Retinal pigment epithelial cell (primary cell): ENCODE data around the gene FRRS1.
A peak's percentile ranks its signal among the peaks of the same experiment; 100 is the strongest.

Experiments
- DNase-seq: peaks from one replicate; pipeline ENCODE4 v3.0.0-alpha.2; 2010; ENCODE audit warnings: low read depth
- H3K4me3 ChIP-seq: 2 replicates; pipeline ENCODE4 v1.5.1; 2011; ENCODE audit warnings: mild to moderate bottlenecking, low read length, control low read depth, moderate library complexity
- TF ChIP-seq, protein P1 (sequence below): conservative IDR thresholded peaks from 2 replicates; pipeline ENCODE4 v1.5.1; 2011; ENCODE audit warnings: low read depth, low read length, control low read depth, inconsistent platforms

The FRRS1 gene, protein sequence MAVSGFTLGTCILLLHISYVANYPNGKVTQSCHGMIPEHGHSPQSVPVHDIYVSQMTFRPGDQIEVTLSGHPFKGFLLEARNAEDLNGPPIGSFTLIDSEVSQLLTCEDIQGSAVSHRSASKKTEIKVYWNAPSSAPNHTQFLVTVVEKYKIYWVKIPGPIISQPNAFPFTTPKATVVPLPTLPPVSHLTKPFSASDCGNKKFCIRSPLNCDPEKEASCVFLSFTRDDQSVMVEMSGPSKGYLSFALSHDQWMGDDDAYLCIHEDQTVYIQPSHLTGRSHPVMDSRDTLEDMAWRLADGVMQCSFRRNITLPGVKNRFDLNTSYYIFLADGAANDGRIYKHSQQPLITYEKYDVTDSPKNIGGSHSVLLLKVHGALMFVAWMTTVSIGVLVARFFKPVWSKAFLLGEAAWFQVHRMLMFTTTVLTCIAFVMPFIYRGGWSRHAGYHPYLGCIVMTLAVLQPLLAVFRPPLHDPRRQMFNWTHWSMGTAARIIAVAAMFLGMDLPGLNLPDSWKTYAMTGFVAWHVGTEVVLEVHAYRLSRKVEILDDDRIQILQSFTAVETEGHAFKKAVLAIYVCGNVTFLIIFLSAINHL

DNA sequence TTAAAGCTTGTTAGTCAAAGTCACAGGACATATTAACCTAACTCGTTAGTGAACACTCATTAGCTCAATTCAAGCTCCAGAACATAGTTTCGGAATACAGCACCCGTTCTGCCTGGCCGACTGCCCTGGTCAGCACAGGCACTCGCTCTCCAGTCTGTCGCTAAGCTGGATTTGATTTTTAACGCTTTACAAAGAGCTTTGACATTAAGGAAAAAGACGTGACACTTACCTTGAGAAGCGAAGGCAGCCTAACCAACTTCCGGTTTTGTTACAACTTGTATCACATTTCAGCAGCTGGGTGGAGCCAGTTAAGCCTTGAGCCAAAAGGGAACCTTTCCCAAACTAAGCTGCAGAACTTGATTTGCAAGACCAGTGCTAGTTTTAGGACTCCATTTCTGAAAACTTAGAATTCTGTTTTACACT lies at the start of gene FRRS1:
TSS of gene FRRS1 (minus strand) at position 258 of the 423 bp plus-strand sequence. CDS start 17,867 bp downstream, outside the sequence.
- TF ChIP-seq, protein P1, sequence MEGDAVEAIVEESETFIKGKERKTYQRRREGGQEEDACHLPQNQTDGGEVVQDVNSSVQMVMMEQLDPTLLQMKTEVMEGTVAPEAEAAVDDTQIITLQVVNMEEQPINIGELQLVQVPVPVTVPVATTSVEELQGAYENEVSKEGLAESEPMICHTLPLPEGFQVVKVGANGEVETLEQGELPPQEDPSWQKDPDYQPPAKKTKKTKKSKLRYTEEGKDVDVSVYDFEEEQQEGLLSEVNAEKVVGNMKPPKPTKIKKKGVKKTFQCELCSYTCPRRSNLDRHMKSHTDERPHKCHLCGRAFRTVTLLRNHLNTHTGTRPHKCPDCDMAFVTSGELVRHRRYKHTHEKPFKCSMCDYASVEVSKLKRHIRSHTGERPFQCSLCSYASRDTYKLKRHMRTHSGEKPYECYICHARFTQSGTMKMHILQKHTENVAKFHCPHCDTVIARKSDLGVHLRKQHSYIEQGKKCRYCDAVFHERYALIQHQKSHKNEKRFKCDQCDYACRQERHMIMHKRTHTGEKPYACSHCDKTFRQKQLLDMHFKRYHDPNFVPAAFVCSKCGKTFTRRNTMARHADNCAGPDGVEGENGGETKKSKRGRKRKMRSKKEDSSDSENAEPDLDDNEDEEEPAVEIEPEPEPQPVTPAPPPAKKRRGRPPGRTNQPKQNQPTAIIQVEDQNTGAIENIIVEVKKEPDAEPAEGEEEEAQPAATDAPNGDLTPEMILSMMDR = no peak
- DNase-seq = peak; percentile 86
- peak within 1 kb of the TSS; percentile 46 for H3K4me3 ChIP-seq

- no peak for DNase-seq
- no peak overlapping the region for H3K4me3 ChIP-seq
- TF ChIP-seq, protein P1 = no peak
These were observed 48.0 kb upstream of the FRRS1 start for GRCh38 chr1:99814373-99814900.

- TF ChIP-seq, protein P1 = no peak
- DNase-seq = no peak
- no peak overlapping the region for H3K4me3 ChIP-seq
These were observed 45.3 kb upstream of the FRRS1 start for GRCh38 chr1:99811747-99812146.

DNA sequence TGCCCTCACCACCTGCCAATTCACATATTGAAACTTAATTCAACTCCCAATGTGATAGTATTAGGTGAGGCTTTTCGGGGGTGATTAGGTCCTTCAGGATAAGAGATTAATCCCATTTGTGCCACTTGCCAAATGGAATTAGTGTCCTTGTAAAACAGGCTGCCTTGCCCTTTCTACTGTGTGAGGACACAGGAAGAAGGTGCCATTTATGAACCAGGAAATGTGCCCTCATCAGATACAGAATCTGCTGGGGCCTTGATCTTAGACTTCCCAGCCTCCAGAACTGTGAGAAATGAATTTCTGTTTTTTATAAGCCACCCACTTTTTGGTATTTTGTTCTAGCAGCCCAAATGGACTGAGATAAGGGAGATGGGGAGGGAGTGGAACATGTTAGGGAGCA lies 44.6 kb upstream of the FRRS1 start:
- TF ChIP-seq, protein P1 = no peak
- DNase-seq = no peak
- no peak overlapping the region for H3K4me3 ChIP-seq

GRCh38 chr1:99808391-99809115 lies 42.1 kb upstream of the FRRS1 start:
- TF ChIP-seq, protein P1 = peak; percentile 52
- peak; percentile 27 for DNase-seq
- no peak overlapping the region for H3K4me3 ChIP-seq

DNA sequence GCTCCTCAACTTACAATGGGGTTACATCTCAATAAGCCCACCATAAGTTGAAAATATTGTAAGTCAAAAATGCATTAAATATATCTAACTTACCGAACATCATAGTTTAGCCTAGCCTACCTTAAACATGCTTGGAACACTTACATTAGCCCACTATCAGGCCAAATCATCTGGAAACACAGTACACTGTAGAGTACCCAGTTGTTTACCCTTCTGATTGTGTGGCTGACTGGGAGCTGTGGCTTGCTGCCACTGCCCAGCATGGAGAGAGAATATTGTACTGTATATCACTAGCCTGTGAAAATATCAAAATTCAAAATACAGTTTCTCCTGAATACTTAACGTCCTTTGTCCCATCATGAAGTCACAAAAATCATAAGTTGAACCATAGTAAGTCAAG lies 40.4 kb upstream of the FRRS1 start:
- H3K4me3 ChIP-seq = no peak overlapping the region
- TF ChIP-seq, protein P1 = no peak
- no peak for DNase-seq
